Measurements from ENCODE around the gene LRRFIP2. TPM values are rescaled to one million over a fixed set of nuclear protein-coding genes. Genes with fewer than 3 reads are reported as not detected.

Gene LRRFIP2
- total and polyA plus RNA-seq, 2 donors (not counting 1 experiment from before 2014, with no cell fraction given) = 8.6 to 49.2 TPM

GRCh38 chr3:37118163-37118562 is 56.2 kb downstream of the LRRFIP2 start:
- 87% methylated on average over 2 of the region's 2 CpGs for WGBS (ENCODE audit: insufficient coverage)
- H3K9me3 ChIP-seq (ENCODE audit: control extremely low read depth in 1 of 3, control insufficient read depth in 2 of 3, insufficient read depth in 1 of 3, low read length in 2 of 3) = no peaks in the 10 kb centered on the region
- Mint-ChIP-seq H3K4me3 (no peak overlapping the region), H3K27ac (no peak overlapping the region), H3K9me3 (ENCODE audit: insufficient read depth) (no peaks in the 10 kb centered on the region), H3K27me3 (no peaks in the 10 kb centered on the region), H3K4me1 (no peaks in the 10 kb centered on the region)
- no peaks in the 10 kb centered on the region for H3K79me2 ChIP-seq (ENCODE audit: control insufficient read depth, insufficient read depth, low read length)
- ChIA-PET POLR2A (no interaction called here), CTCF (no interaction called here)
- TF ChIP-seq EZH2 (IDR thresholded peaks at IDR 0.05; ENCODE audit: borderline replicate concordance, insufficient read depth, low read depth, low read length, poor library complexity, severe bottlenecking) = no peak
- no peak for TF ChIP-seq CTCF (IDR thresholded peaks at IDR 0.05)
- no peak overlapping the region for H3K27ac ChIP-seq (ENCODE audit: low read length in 2 of 2)
- no peak overlapping the region for H3K9ac ChIP-seq (ENCODE audit: low read length)
- DNase-seq (no peak), ATAC-seq (ENCODE audit: low read depth) (no peak)
- no peak overlapping the region for H3K4me3 ChIP-seq (ENCODE audit: control extremely low read depth in 1 of 5, extremely low read depth in 1 of 5, insufficient read depth in 1 of 5, low read depth in 2 of 5, low read length in 4 of 5)
- H3K36me3 ChIP-seq (replicated peaks in 1 of 2; ENCODE audit: control extremely low read depth in 1 of 2, control insufficient read depth in 1 of 2, extremely low read depth in 1 of 2, insufficient read depth in 2 of 2, low read length in 1 of 2) = peaks cover 0 to 1% of the 10 kb centered on the region in 2 experiments
- H4K20me1 ChIP-seq (ENCODE audit: control insufficient read depth, insufficient read depth, low read length, poor library complexity, severe bottlenecking) = no peaks in the 10 kb centered on the region
- no peak overlapping the region for H2AFZ ChIP-seq (ENCODE audit: insufficient read depth, low read depth, low read length, poor library complexity, severe bottlenecking)
- intact Hi-C loops (cut with micrococcal nuclease) = no loop called here
- no peak overlapping the region for H3K4me2 ChIP-seq (replicated peaks; ENCODE audit: low read depth, low read length, poor library complexity, severe bottlenecking)
- H3K4me1 ChIP-seq (ENCODE audit: control insufficient read depth in 2 of 2, insufficient read depth in 2 of 2, low read length in 2 of 2) = no peaks in the 10 kb centered on the region
- H3K27me3 ChIP-seq (replicated peaks in 1 of 4; ENCODE audit: control extremely low read depth in 1 of 4, control insufficient read depth in 3 of 4, insufficient read depth in 4 of 4, low read length in 3 of 4) = no peaks in the 10 kb centered on the region

GRCh38 chr3:37117548-37117947 is 56.8 kb downstream of the LRRFIP2 start:
- H3K4me1 Mint-ChIP-seq = no peaks in the 10 kb centered on the region
- no peak overlapping the region for H3K9ac ChIP-seq (ENCODE audit: low read length)
- no peak overlapping the region for H3K27ac Mint-ChIP-seq
- intact Hi-C loops (cut with micrococcal nuclease) = no loop called here
- no peaks in the 10 kb centered on the region for H4K20me1 ChIP-seq (ENCODE audit: control insufficient read depth, insufficient read depth, low read length, poor library complexity, severe bottlenecking)
- POLR2A ChIA-PET = no interaction called here
- no peaks in the 10 kb centered on the region for H3K79me2 ChIP-seq (ENCODE audit: control insufficient read depth, insufficient read depth, low read length)
- TF ChIP-seq CTCF (IDR thresholded peaks at IDR 0.05) (no peak), EZH2 (IDR thresholded peaks at IDR 0.05; ENCODE audit: borderline replicate concordance, insufficient read depth, low read depth, low read length, poor library complexity, severe bottlenecking) (no peak)
- H3K4me3 Mint-ChIP-seq = no peak overlapping the region
- no peak overlapping the region for H3K27ac ChIP-seq (ENCODE audit: low read length in 2 of 2)
- no peaks in the 10 kb centered on the region for H3K9me3 Mint-ChIP-seq (ENCODE audit: insufficient read depth)
- no peak for ATAC-seq (ENCODE audit: low read depth)
- H3K4me3 ChIP-seq (ENCODE audit: control extremely low read depth in 1 of 5, extremely low read depth in 1 of 5, insufficient read depth in 1 of 5, low read depth in 2 of 5, low read length in 4 of 5) = no peak overlapping the region
- H2AFZ ChIP-seq (ENCODE audit: insufficient read depth, low read depth, low read length, poor library complexity, severe bottlenecking) = no peak overlapping the region
- H3K27me3 Mint-ChIP-seq = no peaks in the 10 kb centered on the region
- no peak for DNase-seq
- no peaks in the 10 kb centered on the region for H3K9me3 ChIP-seq (ENCODE audit: control extremely low read depth in 1 of 3, control insufficient read depth in 2 of 3, insufficient read depth in 1 of 3, low read length in 2 of 3)
- H3K36me3 ChIP-seq (replicated peaks in 1 of 2; ENCODE audit: control extremely low read depth in 1 of 2, control insufficient read depth in 1 of 2, extremely low read depth in 1 of 2, insufficient read depth in 2 of 2, low read length in 1 of 2) = peaks cover 0 to 1% of the 10 kb centered on the region in 2 experiments
- CTCF ChIA-PET = no interaction called here
- no peaks in the 10 kb centered on the region for H3K27me3 ChIP-seq (replicated peaks in 1 of 4; ENCODE audit: control extremely low read depth in 1 of 4, control insufficient read depth in 3 of 4, insufficient read depth in 4 of 4, low read length in 3 of 4)
- no peaks in the 10 kb centered on the region for H3K4me1 ChIP-seq (ENCODE audit: control insufficient read depth in 2 of 2, insufficient read depth in 2 of 2, low read length in 2 of 2)
- H3K4me2 ChIP-seq (replicated peaks; ENCODE audit: low read depth, low read length, poor library complexity, severe bottlenecking) = no peak overlapping the region

Measured in B cell (primary cell).